Peyer's patch (tissue), 4 donors: ENCODE results near the gene RND1.

ENCODE experiments used
- CTCF ChIP-seq, 6 experiments: fragments of 450-650 bp in 4 of 6; fragments of 200-600 bp in 2 of 6; sonication (generic) in 1 of 6; IDR thresholded peaks; one replicate each; pipeline ENCODE4 v1.5.1; 2017 to 2019; ENCODE audit warnings: antibody characterized with exemption in 6 of 6, mild to moderate bottlenecking in 3 of 6, moderate library complexity in 1 of 6
- POLR2A ChIP-seq, 2 donors: fragments of 450-650 bp; IDR thresholded peaks; one replicate each; pipeline ENCODE4 v1.5.1; 2017; ENCODE audit warnings: antibody characterized with exemption in 2 of 2, mild to moderate bottlenecking in 2 of 2, moderate library complexity in 2 of 2

DNA sequence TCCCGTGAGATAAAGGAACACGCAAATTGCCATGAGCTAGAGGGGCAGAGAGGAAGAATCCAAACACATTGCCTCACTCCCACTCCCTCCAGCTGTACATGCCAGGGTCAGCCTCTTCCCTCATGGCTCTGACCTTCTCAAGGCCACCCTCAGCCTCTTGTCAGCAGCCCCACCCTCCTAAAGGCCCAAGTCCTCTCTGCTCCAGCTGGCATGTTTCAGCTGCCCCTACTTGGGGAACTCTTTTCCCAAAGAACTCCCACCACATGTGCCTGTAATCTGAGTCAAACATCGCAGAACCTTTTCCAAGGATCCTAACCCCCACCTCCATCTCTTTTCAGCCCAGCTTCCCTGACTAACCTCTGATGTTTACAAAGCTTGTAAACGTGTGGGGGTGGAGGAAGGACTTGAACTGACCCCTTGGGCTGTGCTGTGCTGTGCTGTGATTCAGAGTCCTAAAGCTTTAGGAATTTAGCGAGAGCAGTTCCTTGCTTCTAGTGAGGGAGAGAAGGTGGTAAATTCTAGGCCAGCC is 54.7 kb downstream of the RND1 start:
- TF ChIP-seq POLR2A (IDR thresholded peaks at IDR 0.05): no peak
- TF ChIP-seq CTCF (IDR thresholded peaks at IDR 0.05): no peak
